GM12865 (cell line): Measurements from ENCODE around the gene HTR3C.

Experiments used
- DNase-seq: peaks from one replicate; pipeline ENCODE4 v3.0.0; 2010; ENCODE audit warnings: low read depth
- H3K4me3 ChIP-seq: 2 replicates; pipeline ENCODE4 v1.5.1; 2011; ENCODE audit warnings: mild to moderate bottlenecking, low read depth, low read length, control low read depth
- TF ChIP-seq, protein P1 (sequence below): IDR thresholded peaks from 2 replicates; pipeline ENCODE4 v1.5.1; 2011; ENCODE audit warnings: low read length, control low read depth, low read depth, inconsistent platforms; ENCODE audit not compliant: insufficient read depth; ENCODE audit errors: missing control alignments

The HTR3C gene

DNA sequence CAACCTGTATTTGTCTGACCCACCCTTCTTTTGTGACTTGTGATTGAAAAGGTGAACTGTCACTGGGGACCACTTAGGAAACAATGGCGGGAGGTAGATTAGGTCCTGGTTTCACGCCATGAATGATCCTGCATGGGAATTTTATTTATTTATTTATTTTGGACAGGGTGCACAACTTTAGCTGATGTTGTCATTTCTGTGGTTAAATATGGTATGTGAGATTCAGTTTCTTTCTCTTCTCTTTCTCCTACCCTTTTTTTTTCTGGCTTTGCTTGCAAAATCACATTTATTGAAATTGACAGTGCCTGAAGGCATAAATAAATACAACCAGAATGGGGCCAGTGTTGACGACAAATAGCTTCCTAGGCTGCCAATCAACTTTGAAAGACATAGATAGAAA lies 26.0 kb downstream of the HTR3C start:
- no peak for DNase-seq
- TF ChIP-seq, protein P1, sequence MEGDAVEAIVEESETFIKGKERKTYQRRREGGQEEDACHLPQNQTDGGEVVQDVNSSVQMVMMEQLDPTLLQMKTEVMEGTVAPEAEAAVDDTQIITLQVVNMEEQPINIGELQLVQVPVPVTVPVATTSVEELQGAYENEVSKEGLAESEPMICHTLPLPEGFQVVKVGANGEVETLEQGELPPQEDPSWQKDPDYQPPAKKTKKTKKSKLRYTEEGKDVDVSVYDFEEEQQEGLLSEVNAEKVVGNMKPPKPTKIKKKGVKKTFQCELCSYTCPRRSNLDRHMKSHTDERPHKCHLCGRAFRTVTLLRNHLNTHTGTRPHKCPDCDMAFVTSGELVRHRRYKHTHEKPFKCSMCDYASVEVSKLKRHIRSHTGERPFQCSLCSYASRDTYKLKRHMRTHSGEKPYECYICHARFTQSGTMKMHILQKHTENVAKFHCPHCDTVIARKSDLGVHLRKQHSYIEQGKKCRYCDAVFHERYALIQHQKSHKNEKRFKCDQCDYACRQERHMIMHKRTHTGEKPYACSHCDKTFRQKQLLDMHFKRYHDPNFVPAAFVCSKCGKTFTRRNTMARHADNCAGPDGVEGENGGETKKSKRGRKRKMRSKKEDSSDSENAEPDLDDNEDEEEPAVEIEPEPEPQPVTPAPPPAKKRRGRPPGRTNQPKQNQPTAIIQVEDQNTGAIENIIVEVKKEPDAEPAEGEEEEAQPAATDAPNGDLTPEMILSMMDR, result no peak
- H3K4me3 ChIP-seq, result no peak overlapping the region

DNA sequence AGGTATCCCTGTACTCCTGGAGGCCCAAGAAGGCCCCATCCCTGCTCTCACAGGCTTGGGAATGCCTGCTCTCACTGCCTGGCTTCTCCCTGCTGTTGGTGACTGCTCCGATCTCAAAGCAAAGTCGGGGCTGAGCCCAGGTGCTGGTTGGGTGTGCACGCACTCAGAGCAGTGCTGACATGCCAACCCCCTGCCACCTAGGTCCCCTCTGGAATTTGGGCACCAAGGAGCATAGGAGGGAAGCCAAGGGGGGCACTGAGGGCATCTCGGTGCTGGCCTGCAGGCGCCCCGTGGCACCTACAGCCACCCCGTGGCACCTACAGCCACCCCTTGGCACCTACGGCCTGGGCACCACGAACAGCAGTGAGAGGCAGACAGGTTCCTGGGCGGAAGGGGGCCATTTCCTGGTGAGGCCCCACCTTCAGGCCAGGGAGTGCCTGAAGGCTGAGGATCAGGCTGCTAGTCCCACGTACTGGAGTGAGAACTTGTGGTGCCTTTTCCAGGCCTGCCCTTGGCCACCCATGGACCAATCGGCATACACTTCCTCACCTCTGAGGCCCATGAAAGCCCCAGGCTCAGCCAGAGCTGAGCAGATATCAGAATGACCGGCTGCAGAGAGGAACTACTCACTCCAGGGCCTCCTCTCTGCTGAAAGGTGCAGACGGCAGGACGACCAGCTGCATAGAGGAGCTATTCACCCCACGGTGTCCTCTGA lies 28.4 kb downstream of the HTR3C start:
- TF ChIP-seq, protein P1, result no peak
- no peak overlapping the region for H3K4me3 ChIP-seq

DNA sequence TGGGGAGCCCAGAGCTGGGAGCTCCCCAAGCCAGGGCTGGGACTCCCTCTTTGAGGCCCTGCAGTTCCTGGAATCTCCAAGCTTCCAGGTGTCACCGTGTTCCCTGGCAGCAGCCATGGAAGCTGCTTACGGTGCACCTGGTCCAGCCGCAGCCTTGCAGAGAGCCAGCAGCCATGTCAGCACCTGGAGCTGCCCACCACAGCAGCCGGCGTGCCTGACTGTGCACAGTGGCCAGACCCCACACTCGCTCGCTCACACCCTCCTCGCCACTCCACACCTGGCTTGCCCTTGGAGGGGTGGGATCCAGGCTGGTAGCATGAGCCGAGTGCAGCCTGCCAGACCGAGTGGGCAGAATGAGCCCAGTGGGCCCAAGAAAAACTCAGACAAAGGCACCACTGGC lies 29.2 kb downstream of the HTR3C start:
- H3K4me3 ChIP-seq, result no peak overlapping the region
- TF ChIP-seq, protein P1, result no peak

More for the DNA sequence above, 28.4 kb downstream of the HTR3C start:
- DNase-seq, result no peak

DNA sequence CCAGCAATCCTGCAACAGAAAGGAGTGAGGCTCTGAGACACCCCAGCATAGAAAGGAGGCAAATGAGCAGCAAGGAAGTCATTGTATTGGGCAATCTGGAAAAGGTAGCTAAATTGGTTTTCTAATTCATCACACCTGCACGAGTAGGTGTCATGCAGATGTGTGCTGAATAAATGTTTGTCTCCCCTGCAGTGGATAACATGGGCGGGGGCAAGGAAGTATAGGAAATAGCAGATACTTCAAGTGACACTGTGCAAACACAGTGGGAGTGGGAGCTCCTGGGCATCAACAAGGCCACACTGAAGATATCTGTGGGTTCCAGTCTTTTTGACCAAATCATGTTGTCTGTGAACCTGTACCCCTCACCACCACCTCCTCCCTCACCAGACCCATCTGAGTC lies 29.6 kb downstream of the HTR3C start:
- H3K4me3 ChIP-seq, result no peak overlapping the region
- DNase-seq, result no peak
- TF ChIP-seq, protein P1, result no peak

More for the DNA sequence above, 29.2 kb downstream of the HTR3C start:
- DNase-seq, result no peak

DNA sequence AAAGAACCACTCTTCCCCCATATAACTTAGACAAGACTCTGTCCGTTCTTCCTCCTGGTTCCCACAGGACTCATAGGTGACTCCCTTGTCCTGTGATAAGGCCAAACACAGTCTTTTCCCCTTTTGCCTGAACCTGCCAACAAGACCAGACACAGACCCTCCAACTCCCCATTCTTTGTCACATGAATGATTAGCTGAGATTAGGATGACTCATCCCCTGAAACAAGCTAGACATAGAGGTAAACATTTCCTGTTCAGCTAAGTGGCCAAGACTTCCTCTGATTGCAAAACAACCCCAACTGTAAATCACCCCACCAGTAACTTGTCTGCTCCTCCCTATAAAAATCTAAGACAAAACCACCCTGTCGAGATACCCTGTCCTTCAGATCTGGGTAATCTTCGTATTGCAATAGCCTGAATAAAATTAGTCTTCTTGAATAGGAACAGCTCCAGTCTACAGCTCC lies 32.6 kb downstream of the HTR3C start:
- DNase-seq, result peak; percentile 22
- TF ChIP-seq, protein P1, result no peak
- no peak overlapping the region for H3K4me3 ChIP-seq

DNA sequence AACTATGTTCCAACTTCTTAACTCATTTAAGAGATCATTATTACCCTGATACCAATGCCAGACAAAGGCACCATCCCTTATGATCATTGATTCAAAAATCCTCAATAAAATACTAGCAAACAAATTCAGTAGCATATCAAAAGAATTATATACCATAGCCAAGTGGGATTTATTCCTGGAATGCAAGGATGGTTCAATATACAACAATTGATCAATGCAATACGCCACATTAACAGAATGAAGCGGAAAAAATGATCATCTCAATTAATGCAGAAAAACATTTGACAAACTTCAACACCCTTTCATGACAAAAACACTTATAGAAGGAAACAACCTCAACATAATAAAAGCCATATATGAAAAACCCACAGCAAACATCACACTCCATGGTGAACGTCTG lies 39.4 kb downstream of the HTR3C start:
- no peak for DNase-seq
- H3K4me3 ChIP-seq, result no peak overlapping the region
- TF ChIP-seq, protein P1, result no peak
